ENCODE data around the gene FZR1. TPM values are rescaled to one million over a fixed set of nuclear protein-coding genes. Genes with fewer than 3 reads are reported as not detected.

The FZR1 gene
- total RNA-seq, 1 donor: 50.7 TPM

DNA sequence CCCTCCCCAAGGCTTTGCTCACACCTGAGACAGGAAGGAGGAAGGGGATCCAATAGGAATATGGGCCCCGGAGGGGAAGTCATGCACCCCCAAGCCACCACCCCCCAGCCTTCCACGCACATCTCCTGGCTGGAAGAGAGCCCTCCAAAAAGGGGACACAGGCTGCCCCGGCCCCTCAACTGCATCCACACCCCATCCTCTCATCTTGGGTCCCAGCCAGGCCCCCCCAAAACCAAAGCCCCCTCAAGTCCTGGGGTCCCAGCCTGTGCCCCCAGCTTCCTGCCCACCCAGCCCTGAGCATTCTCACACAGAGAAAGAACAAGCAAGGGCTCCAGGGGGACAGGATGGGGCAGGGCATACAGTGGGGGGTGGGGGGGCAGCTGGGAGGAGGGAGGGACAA is 37.9 kb upstream of the FZR1 start:
- H3K4me1 ChIP-seq (ENCODE audit: insufficient read depth, low read length): no peaks in the 10 kb centered on the region
- no peaks in the 10 kb centered on the region for H3K27me3 ChIP-seq (ENCODE audit: insufficient read depth, low read length)
- H3K4me3 ChIP-seq (ENCODE audit: low read length): no peak overlapping the region
- no peaks in the 10 kb centered on the region for H3K9me3 ChIP-seq (ENCODE audit: low read depth, low read length)

DNA sequence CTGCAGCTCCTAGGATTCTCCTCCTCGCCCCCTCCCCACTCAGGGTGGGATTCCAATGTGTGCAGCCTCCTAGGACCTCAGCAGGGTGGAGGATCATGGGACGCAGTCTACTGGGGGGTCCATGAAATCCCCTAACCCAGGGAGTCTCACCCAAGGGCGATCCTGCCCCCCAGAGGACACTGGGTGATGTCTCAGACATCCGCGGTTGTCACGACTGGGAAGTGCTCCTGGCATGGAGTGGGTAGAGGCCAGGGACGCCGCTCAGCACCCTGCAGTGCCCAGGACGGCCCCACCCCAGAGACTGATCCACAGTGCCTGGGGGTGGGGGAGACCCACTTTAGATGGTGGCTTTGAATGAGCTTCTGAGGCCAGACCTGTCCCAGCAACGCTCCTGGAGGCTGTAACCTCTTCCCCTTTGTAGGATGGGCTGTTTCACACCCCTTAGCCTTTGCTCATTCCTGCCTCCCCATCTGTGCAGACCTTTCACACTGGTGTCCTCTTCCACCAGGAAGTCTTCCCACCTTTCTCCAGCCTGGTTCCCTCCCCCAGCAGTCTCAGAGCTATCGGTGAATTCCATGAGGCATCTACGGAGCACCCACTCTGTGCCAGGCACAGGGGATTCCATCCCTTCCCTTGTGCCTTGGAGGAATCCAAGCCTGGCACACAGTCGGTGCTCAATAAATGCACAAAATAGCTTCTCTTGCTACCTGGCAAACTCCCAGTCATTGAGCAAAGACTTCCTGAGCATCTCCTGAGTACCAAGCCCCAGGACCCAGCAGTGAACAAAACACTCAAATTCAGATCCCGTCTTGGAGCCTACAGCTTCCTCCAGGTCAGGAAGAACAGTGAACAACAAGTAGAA is 36.2 kb upstream of the FZR1 start:
- Histone ChIP-seq H3K9me3 (ENCODE audit: low read depth, low read length) (no peaks in the 10 kb centered on the region), H3K4me3 (ENCODE audit: low read length) (no peak overlapping the region), H3K27me3 (ENCODE audit: insufficient read depth, low read length) (no peaks in the 10 kb centered on the region), H3K4me1 (ENCODE audit: insufficient read depth, low read length) (no peaks in the 10 kb centered on the region)

DNA sequence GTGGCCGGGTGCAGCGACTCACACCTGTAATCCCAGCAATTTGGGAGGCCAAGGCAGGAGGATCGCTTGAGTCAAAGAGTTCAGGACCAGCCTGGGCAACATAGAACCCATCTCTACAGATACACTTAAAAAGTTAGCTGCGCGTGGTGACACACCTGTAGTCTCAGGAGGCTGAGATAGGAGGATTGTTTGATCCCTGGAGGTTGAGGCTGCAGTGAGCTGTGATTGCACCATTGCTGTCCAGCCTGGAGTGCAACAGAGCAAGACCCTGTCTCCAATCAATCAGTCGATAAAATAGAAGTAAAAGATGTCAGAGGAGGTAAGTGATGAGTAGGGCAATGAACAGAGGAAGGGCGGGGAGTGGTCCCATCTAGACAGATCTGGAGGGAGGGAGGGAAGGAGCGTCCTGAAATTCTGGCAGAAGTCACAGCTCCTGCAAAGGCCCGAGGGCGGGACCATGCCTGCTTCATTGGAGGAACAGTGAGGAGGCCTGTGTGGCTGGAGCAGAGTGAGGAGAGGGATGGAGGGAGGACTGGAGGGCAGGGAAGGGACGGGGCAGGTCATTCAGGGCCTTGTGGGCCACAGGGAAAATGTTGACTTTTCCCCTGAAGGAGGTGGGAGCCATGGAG is 35.5 kb upstream of the FZR1 start:
- Histone ChIP-seq H3K27me3 (ENCODE audit: insufficient read depth, low read length) (no peaks in the 10 kb centered on the region), H3K4me3 (ENCODE audit: low read length) (no peak overlapping the region), H3K4me1 (ENCODE audit: insufficient read depth, low read length) (no peaks in the 10 kb centered on the region), H3K9me3 (ENCODE audit: low read depth, low read length) (no peaks in the 10 kb centered on the region)

DNA sequence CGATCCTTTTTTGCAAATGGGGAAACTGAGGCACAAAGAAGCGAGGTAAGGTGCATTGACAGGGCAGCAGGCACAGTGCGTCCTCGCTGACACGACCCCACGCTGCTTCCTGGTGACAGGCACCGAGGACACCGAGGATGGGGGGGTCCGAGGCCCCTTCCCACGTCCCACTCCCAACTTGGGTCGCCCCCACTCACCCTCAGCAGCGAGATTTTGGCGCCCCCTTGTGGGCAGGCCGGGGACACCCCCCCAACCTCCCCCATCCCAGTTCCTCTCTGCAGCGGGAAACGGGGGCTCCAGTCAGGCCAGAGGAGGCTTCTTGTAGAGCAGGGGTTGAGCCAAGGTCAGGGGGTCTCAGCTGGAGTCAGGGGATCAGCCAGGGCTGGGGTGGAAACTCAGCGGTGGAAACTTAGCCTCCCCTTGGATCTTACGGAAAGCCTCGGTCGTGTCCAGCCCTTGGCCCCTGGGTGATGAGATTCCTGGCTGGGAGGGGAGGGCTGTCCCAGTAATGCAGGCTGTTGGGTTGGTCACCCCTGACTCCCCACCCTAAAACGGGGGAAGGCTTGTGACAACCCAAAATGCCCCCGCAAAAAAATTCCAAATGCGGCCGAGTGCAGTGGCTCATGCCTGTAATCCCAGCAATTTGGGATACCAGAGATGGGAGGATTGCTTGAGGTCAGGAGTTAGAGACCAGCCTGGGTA is 34.0 kb upstream of the FZR1 start:
- Histone ChIP-seq H3K9me3 (ENCODE audit: low read depth, low read length) (no peaks in the 10 kb centered on the region), H3K4me3 (ENCODE audit: low read length) (no peak overlapping the region), H3K27me3 (ENCODE audit: insufficient read depth, low read length) (no peaks in the 10 kb centered on the region), H3K4me1 (ENCODE audit: insufficient read depth, low read length) (no peaks in the 10 kb centered on the region)

DNA sequence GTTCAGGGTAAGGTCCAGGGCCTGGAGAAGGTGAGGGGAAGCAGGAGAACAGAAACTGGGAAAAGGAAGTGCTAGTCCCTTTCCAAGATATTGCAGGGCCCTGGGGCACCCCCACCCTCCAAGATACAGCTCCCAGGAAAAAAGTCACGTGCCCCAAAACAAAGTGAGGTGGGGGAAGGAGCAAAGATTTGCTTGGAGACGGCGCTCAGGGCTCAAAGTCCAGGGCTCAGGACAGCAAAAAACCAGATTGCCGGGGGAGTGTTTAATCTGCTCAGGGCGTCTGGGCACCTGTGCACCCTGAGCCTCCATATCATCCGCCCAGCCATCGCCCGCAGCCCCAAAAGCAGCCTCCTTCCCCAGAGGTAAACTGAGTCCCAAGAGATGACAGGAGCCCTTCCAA is 32.1 kb upstream of the FZR1 start:
- no peak overlapping the region for H3K4me3 ChIP-seq (ENCODE audit: low read length)
- H3K9me3 ChIP-seq (ENCODE audit: low read depth, low read length): no peaks in the 10 kb centered on the region
- no peaks in the 10 kb centered on the region for H3K27me3 ChIP-seq (ENCODE audit: insufficient read depth, low read length)
- H3K4me1 ChIP-seq (ENCODE audit: insufficient read depth, low read length): no peaks in the 10 kb centered on the region

DNA sequence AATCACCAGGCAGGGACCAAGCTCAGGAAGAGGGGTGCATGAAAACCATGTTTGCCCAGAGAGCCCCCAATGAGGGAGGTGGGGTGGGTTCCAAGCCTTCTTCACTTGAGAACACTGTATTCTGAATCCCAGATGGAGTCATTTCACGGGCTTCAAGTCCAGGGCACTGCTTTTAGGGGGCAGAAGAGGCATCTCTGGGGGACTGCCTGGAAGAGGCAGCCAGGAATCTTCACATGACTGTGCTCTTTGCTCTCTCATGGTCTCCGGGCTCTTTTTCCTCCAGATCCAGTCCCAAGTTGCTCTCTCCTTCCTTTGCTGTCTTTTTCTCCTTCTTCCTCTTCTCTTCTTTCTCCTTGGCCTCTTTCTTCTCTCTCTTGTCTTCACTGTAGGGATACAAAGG is 31.5 kb upstream of the FZR1 start:
- Histone ChIP-seq H3K27me3 (ENCODE audit: insufficient read depth, low read length) (no peaks in the 10 kb centered on the region), H3K9me3 (ENCODE audit: low read depth, low read length) (no peaks in the 10 kb centered on the region), H3K4me3 (ENCODE audit: low read length) (no peak overlapping the region), H3K4me1 (ENCODE audit: insufficient read depth, low read length) (no peaks in the 10 kb centered on the region)

DNA sequence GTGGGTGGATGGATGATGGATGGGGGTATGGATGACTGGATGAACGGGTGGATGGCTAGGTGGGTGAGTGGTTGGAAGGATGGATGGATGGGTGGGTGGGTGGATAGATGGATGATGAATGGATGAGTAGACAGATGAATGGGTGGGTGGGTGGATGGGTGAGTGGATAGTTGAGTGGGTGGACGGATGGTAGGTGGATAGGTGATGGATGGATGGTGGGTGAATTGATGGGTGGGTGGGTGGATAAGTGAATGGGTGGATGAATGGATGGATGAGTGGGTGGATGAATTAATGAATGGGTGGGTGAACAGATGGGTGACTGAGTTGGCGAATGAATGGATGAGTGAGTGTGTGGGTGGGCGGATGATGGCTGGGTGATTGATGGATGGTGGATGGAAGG is 30.7 kb upstream of the FZR1 start:
- Histone ChIP-seq H3K27me3 (ENCODE audit: insufficient read depth, low read length) (no peaks in the 10 kb centered on the region), H3K4me3 (ENCODE audit: low read length) (no peak overlapping the region), H3K9me3 (ENCODE audit: low read depth, low read length) (no peaks in the 10 kb centered on the region), H3K4me1 (ENCODE audit: insufficient read depth, low read length) (no peaks in the 10 kb centered on the region)

DNA sequence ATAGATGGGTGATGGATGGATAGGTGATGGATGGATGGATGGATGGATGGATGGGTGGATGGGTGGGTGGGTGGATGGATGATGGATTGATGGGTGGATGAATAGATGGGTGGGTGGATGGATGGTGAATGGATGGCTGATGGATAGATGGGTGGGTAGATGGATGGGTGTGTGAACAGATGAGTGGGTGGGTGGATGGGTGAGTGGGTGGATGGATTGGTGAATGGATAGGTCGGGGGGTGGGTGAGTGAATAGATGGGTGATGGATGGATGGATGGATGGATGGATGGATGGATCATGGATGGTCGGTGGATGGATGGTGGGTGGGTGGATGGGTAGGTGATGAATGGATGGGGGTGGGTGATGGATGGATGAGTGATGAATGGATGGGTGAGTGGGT is 29.3 kb upstream of the FZR1 start:
- no peaks in the 10 kb centered on the region for H3K9me3 ChIP-seq (ENCODE audit: low read depth, low read length)
- H3K4me3 ChIP-seq (ENCODE audit: low read length): no peak overlapping the region
- no peaks in the 10 kb centered on the region for H3K27me3 ChIP-seq (ENCODE audit: insufficient read depth, low read length)
- H3K4me1 ChIP-seq (ENCODE audit: insufficient read depth, low read length): no peaks in the 10 kb centered on the region

DNA sequence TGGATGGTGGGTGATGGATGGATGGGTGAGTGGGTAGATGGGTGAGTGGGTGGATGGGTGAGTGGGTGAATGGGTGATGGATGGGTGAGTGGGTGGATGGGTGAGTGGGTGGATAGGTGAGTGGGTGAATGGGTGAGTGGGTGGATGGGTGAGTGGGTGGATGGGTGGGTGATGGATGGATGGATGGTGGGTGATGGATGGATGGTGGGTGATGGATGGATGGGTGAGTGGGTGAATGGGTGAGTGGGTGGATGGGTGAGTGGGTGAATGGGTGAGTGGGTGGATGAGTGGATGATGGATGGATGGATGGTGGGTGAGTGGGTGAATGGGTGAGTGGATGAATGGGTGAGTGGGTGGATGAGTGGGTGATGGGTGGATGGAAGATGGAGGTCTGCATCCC is 28.6 kb upstream of the FZR1 start:
- no peaks in the 10 kb centered on the region for H3K27me3 ChIP-seq (ENCODE audit: insufficient read depth, low read length)
- no peaks in the 10 kb centered on the region for H3K4me1 ChIP-seq (ENCODE audit: insufficient read depth, low read length)
- no peaks in the 10 kb centered on the region for H3K9me3 ChIP-seq (ENCODE audit: low read depth, low read length)
- H3K4me3 ChIP-seq (ENCODE audit: low read length): no peak overlapping the region

DNA sequence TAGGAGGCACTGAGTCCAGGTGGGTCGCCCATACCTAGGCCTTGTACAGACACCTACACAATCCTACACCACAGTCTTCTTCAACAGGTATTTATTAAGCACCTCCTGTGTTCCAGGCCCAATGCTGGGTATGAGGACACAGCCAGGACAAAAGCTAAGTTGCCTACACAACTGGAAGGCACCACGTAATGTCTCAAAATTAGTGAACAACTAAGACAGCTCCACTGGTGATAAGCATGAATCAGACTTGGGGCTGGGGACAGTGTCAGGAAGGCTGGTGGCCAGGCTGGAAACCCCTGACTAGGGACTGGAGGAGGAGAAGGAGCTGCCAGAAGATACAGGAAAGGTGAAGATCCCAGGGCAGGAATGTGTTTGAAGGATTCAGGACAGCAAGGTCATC is 28.2 kb upstream of the FZR1 start:
- Histone ChIP-seq H3K4me3 (ENCODE audit: low read length) (no peak overlapping the region), H3K27me3 (ENCODE audit: insufficient read depth, low read length) (no peaks in the 10 kb centered on the region), H3K4me1 (ENCODE audit: insufficient read depth, low read length) (no peaks in the 10 kb centered on the region), H3K9me3 (ENCODE audit: low read depth, low read length) (no peaks in the 10 kb centered on the region)

DNA sequence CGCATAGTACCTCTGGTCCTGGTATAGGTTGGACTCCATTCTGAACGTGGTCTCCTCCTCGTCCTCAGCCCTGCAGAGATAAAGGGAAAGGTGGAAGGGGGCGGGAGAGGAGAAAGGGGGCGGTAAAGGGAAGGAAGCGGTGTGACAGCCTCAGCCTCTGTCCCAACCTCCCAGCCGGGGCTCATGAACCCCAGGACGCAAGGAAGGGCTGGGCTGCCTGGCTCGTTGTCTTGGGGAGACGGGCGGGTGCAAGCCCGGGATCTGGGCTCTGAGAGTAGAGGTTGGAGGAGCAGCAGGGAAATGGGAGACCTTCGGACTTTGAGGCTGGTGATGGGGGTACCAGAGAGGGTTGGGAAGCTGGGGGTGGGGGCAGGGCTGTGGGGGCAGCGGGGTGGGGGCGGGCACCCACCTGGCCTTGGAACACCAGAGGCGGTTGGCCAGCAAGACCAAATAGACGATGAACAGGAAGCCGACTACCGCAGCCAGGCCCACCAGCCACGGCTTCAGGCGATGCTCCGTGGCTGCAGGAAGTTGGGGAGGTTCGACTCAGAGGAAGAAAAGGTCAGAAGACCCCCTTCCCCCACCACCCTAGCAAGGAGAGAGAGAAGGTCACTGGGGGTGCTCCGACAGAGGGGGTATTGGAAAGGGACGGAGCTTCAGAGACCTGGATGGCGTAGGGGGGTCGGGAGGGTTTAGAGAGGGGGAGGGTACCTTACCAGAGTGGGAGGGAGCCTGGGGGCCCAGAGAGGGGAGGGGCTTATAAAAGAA is 27.5 kb upstream of the FZR1 start:
- Histone ChIP-seq H3K4me3 (ENCODE audit: low read length) (no peak overlapping the region), H3K27me3 (ENCODE audit: insufficient read depth, low read length) (no peaks in the 10 kb centered on the region), H3K4me1 (ENCODE audit: insufficient read depth, low read length) (no peaks in the 10 kb centered on the region), H3K9me3 (ENCODE audit: low read depth, low read length) (no peaks in the 10 kb centered on the region)

DNA sequence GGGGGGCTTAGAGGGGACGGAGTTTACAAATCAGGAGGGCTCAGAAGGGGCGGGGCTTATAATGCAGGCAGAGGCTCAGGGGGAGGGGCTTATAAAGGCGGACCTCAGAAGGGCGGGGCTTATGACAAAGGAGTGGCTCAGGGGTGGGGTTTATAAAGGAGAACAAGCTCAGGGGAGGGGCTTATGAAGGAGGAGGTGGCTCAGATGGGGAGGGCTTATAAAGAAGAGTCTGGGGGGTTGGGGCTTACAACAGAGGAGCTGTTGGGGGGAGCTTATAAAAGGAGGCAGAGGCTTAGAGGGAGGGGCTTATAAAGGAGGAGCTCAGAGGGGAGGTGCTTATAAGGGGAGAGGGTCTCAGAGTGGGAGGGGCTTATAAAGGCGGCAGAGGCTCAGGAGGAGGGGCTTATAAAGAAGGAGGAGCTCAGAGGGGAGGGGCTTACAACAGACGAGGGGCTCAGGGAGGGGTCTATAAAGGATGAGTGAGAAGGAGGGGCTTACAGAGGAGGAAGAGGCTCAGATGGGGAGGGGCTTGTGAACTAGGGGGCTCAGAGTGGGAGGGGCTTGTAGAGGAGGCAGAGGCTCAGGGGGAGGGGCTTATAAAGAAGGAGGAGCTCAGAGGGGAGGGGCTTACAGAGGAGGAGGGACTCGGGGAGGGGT is 26.8 kb upstream of the FZR1 start:
- Histone ChIP-seq H3K9me3 (ENCODE audit: low read depth, low read length) (no peaks in the 10 kb centered on the region), H3K4me3 (ENCODE audit: low read length) (no peak overlapping the region), H3K27me3 (ENCODE audit: insufficient read depth, low read length) (no peaks in the 10 kb centered on the region), H3K4me1 (ENCODE audit: insufficient read depth, low read length) (no peaks in the 10 kb centered on the region)

DNA sequence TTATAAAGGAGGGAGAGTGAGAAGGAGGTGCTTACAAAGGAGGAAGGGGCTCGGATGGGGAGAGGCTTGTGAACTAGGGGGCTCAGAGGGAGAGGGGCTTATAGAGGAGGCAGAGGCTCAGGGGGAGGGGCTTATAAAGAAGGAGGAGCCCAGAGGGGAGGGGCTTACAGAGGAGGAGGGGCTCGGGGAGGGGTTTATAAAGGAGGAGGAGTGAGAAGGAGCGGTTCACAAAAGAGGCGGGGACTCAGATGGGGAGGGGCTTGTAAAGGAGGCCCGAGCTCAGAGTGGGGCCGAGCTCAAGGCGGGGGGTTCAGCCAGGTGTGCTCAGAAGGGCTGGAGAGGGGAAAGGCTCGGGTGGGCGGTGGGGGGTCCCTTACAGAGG is 26.3 kb upstream of the FZR1 start:
- Histone ChIP-seq H3K27me3 (ENCODE audit: insufficient read depth, low read length) (no peaks in the 10 kb centered on the region), H3K4me1 (ENCODE audit: insufficient read depth, low read length) (no peaks in the 10 kb centered on the region), H3K9me3 (ENCODE audit: low read depth, low read length) (no peaks in the 10 kb centered on the region), H3K4me3 (ENCODE audit: low read length) (no peak overlapping the region)

DNA sequence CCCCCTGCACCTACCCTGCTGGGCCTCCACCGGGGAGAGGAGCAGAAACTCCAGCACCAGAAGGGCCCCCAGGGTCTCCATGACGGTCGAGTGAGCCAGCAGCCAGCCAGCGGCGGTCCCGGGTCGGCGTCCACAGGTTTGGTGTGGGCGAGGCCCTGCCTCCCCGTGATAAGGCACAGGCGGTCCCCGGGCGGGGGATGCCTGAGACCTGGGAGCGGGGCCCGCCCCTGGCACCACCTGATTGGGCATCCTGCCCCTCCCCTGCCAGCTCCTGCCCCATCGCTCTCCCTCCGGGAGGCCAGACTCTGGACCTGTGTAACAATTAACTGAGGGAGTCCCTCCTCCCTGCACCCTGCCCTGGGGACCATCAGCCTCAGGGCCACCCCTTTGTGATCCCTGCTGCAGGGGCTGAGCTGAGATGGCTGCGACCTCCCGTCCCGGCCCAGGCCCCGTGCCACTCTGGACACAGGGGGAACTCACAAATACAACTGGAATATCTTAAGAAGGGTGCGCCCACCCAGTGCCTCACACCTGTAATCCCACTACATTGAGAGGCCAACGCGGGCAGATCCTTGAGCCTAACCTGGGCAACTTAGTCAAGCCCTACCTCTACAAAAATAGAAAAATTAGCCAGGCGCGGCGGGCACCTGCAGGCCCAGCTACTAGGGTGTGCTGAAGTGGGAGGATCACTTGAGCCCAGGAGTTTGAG is 25.6 kb upstream of the FZR1 start, which contains the start of gene SMIM24:
Gene SMIM24 (minus strand): TSS at position 143 of the 709 bp plus-strand sequence. CDS start 62 bp downstream, at position 81.
- H3K9me3 ChIP-seq (ENCODE audit: low read depth, low read length): no peaks in the 10 kb centered on the region
- no peak within 1 kb of the TSS for H3K4me3 ChIP-seq (ENCODE audit: low read length)
- H3K27me3 ChIP-seq (ENCODE audit: insufficient read depth, low read length): no peaks in the 10 kb centered on the region
- no peaks in the 10 kb centered on the region for H3K4me1 ChIP-seq (ENCODE audit: insufficient read depth, low read length)

Measured in mononuclear cell (primary cell).